ENCODE measurements around the gene UACA.

DNA sequence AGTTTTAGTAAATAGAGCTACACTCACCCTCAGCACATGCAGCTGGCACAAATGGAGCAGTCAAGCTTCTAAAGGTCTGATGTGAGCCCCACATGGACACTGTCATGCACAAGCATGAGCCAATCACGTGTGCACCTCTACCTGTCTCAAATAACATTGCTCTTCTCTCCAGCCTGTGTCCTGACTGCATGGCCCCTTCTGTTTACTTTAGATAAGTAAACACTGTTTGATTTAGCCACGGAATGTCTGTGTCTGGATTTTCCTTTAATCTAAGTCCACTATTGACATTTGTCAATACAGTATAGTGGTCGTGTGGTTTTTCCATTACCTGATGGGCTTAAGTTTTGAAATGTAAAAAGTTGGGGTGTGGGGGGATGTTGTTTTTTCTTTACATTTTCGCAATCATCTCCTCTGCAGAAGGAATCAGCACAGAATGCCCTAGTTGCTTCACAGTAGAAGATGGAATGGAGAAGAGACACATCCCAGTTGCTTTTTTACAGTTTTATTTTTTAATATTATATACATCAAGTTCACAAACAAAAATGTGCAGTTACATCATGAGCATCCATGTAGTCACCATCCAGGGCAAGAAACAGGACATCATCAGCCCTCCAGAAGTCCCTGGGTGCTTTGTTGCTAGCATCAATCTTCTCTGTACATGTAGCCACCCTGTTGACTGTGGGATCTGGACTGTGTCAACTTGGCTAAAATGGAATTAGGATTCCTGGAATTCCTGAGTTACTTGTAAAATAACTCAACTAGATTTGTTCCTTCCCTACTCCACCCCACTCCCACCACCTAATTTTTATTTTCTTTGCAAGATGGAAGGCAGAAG, 146.1 kb downstream of the UACA start:
- no peak for TF ChIP-seq SUZ12 (IDR thresholded peaks at IDR 0.05)
- no peak for TF ChIP-seq LEF1 (IDR thresholded peaks at IDR 0.05; ENCODE audit: borderline replicate concordance)
- no peak for TF ChIP-seq FOXM1 (IDR thresholded peaks at IDR 0.05; ENCODE audit: borderline replicate concordance)
- no peak for TF ChIP-seq FOXA1 (IDR thresholded peaks at IDR 0.05)
- no peak for TF ChIP-seq FOXK2 (IDR thresholded peaks at IDR 0.05)
- TF ChIP-seq ARNT (IDR thresholded peaks at IDR 0.05): no peak
- TF ChIP-seq NFRKB (IDR thresholded peaks at IDR 0.05): no peak
- no peak for TF ChIP-seq ELF4 (IDR thresholded peaks at IDR 0.05)
- TF ChIP-seq SP1 (IDR thresholded peaks at IDR 0.05): no peak
- no peak for TF ChIP-seq TARDBP (IDR thresholded peaks at IDR 0.05)
- TF ChIP-seq, protein P1, sequence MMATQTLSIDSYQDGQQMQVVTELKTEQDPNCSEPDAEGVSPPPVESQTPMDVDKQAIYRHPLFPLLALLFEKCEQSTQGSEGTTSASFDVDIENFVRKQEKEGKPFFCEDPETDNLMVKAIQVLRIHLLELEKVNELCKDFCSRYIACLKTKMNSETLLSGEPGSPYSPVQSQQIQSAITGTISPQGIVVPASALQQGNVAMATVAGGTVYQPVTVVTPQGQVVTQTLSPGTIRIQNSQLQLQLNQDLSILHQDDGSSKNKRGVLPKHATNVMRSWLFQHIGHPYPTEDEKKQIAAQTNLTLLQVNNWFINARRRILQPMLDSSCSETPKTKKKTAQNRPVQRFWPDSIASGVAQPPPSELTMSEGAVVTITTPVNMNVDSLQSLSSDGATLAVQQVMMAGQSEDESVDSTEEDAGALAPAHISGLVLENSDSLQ (IDR thresholded peaks at IDR 0.05): no peak
- TF ChIP-seq ZNF384 (IDR thresholded peaks at IDR 0.05): no peak

Data from HEK293T (cell line).